Endothelial cell of umbilical vein (primary cell): ENCODE measurements around the gene XRCC4. TPM values are rescaled to one million over a fixed set of nuclear protein-coding genes. Genes with fewer than 3 reads are reported as not detected.

Experiments
- BruUV-seq: library from RNA; stranded (reverse); fragments of 400-500 nt; replicated peaks from 2 replicates; lab custom pipeline; 2021; lab: Mats Ljungman, UMichigan
- CTCF ChIA-PET: fragments of 300-600, 350-600 bp; sonication (Branson Sonifier 250); formaldehyde crosslinking; loops from one replicate; lab custom pipeline; 2021; ENCODE audit warnings: antibody characterized with exemption, inconsistent platforms; lab: Charles Lee
- POLR2A ChIA-PET: fragments of 300-600, 350-600 bp; sonication (Branson Sonifier 250); formaldehyde crosslinking; loops from one replicate; lab custom pipeline; 2021; ENCODE audit warnings: antibody characterized with exemption, inconsistent platforms; lab: Charles Lee
- DNase-seq: peaks from one replicate; pipeline ENCODE4 v3.0.0-alpha.2; 2011; ENCODE audit warnings: low read depth, low spot score
- FAIRE-seq: peaks from 2 replicates; lab custom pipeline; 2011; peaks lifted over from hg19 to GRCh38; lab: Jason Lieb, UNC
- H2AFZ ChIP-seq: 2 replicates; pipeline ENCODE4 v1.6.0; 2012; ENCODE audit warnings: low read depth, low read length, control low read depth, inconsistent platforms
- H3K27ac ChIP-seq: 2 replicates; pipeline ENCODE4 v1.5.1; 2011; ENCODE audit warnings: low read depth, mild to moderate bottlenecking, control low read depth, low read length, moderate library complexity; ENCODE audit not compliant: insufficient read depth
- H3K27me3 ChIP-seq, 2 experiments: 2 replicates each; pipeline versions ENCODE4 v1.6.0 to v1.6.1; 2011; ENCODE audit warnings: low read length in 2 of 2, mixed read lengths in 1 of 2; ENCODE audit not compliant: control insufficient read depth in 2 of 2, insufficient read depth in 2 of 2
- H3K36me3 ChIP-seq, 2 experiments: 2 replicates in 1 of 2; 3 replicates in 1 of 2; pipeline ENCODE4 v1.5.1; 2011; ENCODE audit warnings: low read length in 2 of 2, mild to moderate bottlenecking in 1 of 2, moderate library complexity in 1 of 2; ENCODE audit not compliant: control insufficient read depth in 2 of 2, insufficient read depth in 2 of 2; ENCODE audit errors: extremely low read depth in 1 of 2
- H3K4me1 ChIP-seq: 3 replicates; pipeline ENCODE4 v1.5.1; 2011; ENCODE audit warnings: mild to moderate bottlenecking, low read length; ENCODE audit not compliant: control insufficient read depth, insufficient read depth; ENCODE audit errors: extremely low read depth
- H3K4me2 ChIP-seq: 2 replicates; pipeline ENCODE4 v1.6.1; 2011; ENCODE audit warnings: low read length, control low read depth, mixed read lengths; ENCODE audit not compliant: insufficient read depth
- H3K4me3 ChIP-seq, 3 experiments: fragments of 200-600 bp in 1 of 3; sonication (generic), shearing (Covaris generic) in 1 of 3; replicated peaks in 1 of 3; 2 replicates each; pipeline ENCODE4 v1.5.1; 2011 to 2016; ENCODE audit warnings: control low read depth in 3 of 3, low read length in 3 of 3, mild to moderate bottlenecking in 2 of 3, inconsistent platforms in 1 of 3, low read depth in 1 of 3, moderate library complexity in 1 of 3; ENCODE audit not compliant: insufficient read depth in 1 of 3
- H3K79me2 ChIP-seq: 2 replicates; pipeline ENCODE4 v1.6.0; 2012; ENCODE audit warnings: low read length, inconsistent platforms; ENCODE audit not compliant: control insufficient read depth, insufficient read depth
- H3K9ac ChIP-seq: replicated peaks from 2 replicates; pipeline ENCODE3; 2011; ENCODE audit warnings: low read length, control low read depth; ENCODE audit not compliant: insufficient read depth; ENCODE audit errors: extremely low read depth
- H3K9me1 ChIP-seq: replicated peaks from 3 replicates; pipeline ENCODE4 v1.6.0; 2011; ENCODE audit warnings: mild to moderate bottlenecking, low read length; ENCODE audit not compliant: control insufficient read depth, insufficient read depth; ENCODE audit errors: extremely low read depth
- H3K9me3 ChIP-seq: replicated peaks from 2 replicates; pipeline ENCODE4 v1.5.1; 2012; ENCODE audit warnings: low read length, inconsistent platforms; ENCODE audit not compliant: control insufficient read depth, insufficient read depth
- H4K20me1 ChIP-seq: replicated peaks from 2 replicates; pipeline ENCODE3; 2011; ENCODE audit warnings: mild to moderate bottlenecking, low read length; ENCODE audit not compliant: control insufficient read depth, insufficient read depth; ENCODE audit errors: extremely low read depth
- CTCF ChIP-seq, 2 donors: IDR thresholded peaks; 1 replicate in 1 of 2; 2 replicates in 1 of 2; pipeline ENCODE4 v1.5.1; 2011; ENCODE audit warnings: low read length in 2 of 2, mild to moderate bottlenecking in 2 of 2, moderate library complexity in 2 of 2, control low read depth in 1 of 2, inconsistent platforms in 1 of 2, low read depth in 1 of 2; ENCODE audit not compliant: insufficient read depth in 1 of 2; ENCODE audit errors: extremely low read depth in 1 of 2
- EZH2 ChIP-seq: IDR thresholded peaks from 2 replicates; pipeline ENCODE4 v1.6.1; 2012; ENCODE audit warnings: borderline replicate concordance, low read depth, mild to moderate bottlenecking, moderate library complexity, low read length, inconsistent platforms; ENCODE audit not compliant: severe bottlenecking
- FOS ChIP-seq: IDR thresholded peaks from 2 replicates; pipeline ENCODE4 v1.6.1; 2011; ENCODE audit warnings: mild to moderate bottlenecking, low read length, moderate library complexity, borderline replicate concordance; ENCODE audit not compliant: insufficient read depth
- GATA2 ChIP-seq: IDR thresholded peaks from 2 replicates; pipeline ENCODE4 v1.7.0; 2011; ENCODE audit warnings: low read depth, mild to moderate bottlenecking, moderate library complexity, mixed read lengths, low read length; ENCODE audit not compliant: insufficient read length, insufficient read depth
- JUN ChIP-seq: IDR thresholded peaks from 2 replicates; pipeline ENCODE4 v1.6.1; 2011; ENCODE audit warnings: borderline replicate concordance, low read depth; ENCODE audit not compliant: insufficient read length, insufficient read depth
- MAX ChIP-seq: IDR thresholded peaks from 2 replicates; pipeline ENCODE4 v1.6.1; 2011; ENCODE audit not compliant: insufficient read depth, insufficient read length
- MYC ChIP-seq: IDR thresholded peaks from one replicate; pipeline ENCODE4 v1.6.1; 2011; ENCODE audit warnings: mild to moderate bottlenecking, low read depth, low read length
- POLR2A ChIP-seq: IDR thresholded peaks from 2 replicates; pipeline ENCODE4 v1.6.1; 2012; ENCODE audit warnings: low read depth, mild to moderate bottlenecking, control low read depth, low read length
- POLR2AphosphoS5 ChIP-seq: IDR thresholded peaks from 2 replicates; pipeline ENCODE4 v1.6.1; 2012; ENCODE audit warnings: low read depth, mild to moderate bottlenecking, control low read depth, low read length, moderate library complexity; ENCODE audit not compliant: insufficient read depth
- dilution Hi-C: fragments of 300-500 bp; cut with MboI; formaldehyde crosslinking; loops from one replicate; pipeline ENCODE4 v1.15.0; 2019; ENCODE audit warnings: low sequenced_read_pairs; ENCODE audit not compliant: extremely low pct_ligation_motif_present
- intact Hi-C: fragments of 100-400 bp; cut with micrococcal nuclease; formaldehyde crosslinking; loops from one replicate; pipeline ENCODE4 v1.10.0; 2022
- polyA plus RNA-seq, 4 experiments: library from polyadenylated mRNA; depleted of rRNA in 3 of 4; stranded (reverse) in 3 of 4; unstranded in 1 of 4; fragments of >200 nt; gene quantifications; 2 replicates each; pipeline versions ENCODE4 v1.2.1 to v1.2.3, GENCODE V29; 2011 to 2012; ENCODE audit warnings: missing spikeins in 1 of 4
- total RNA-seq: library from RNA; stranded (reverse); gene quantifications from 2 replicates; pipeline ENCODE4 v1.2.3, GENCODE V29; 2021

Gene XRCC4
- total and polyA plus RNA-seq, 2 donors (not counting 3 experiments of a cell fraction or from before 2014, with no cell fraction given), result 1.3 to 7.7 TPM

GRCh38 chr5:83035373-83036100, 41.8 kb upstream of the XRCC4 start:
- H3K79me2 ChIP-seq, result no peaks in the 10 kb centered on the region
- FAIRE-seq, result no peak
- POLR2A ChIA-PET, result no interaction called here
- H4K20me1 ChIP-seq, result no peaks in the 10 kb centered on the region
- no peaks in the 10 kb centered on the region for H3K36me3 ChIP-seq
- dilution Hi-C loops (no loop called here), intact Hi-C loops (no loop called here)
- H3K9ac ChIP-seq, result no peak overlapping the region
- no peak overlapping the region for H2AFZ ChIP-seq
- H3K4me2 ChIP-seq, result no peak overlapping the region
- TF ChIP-seq GATA2, result no peak
- no peak for TF ChIP-seq FOS
- TF ChIP-seq EZH2, result no peak
- TF ChIP-seq POLR2AphosphoS5, result no peak
- TF ChIP-seq POLR2A, result no peak
- TF ChIP-seq MYC, result no peak
- no peak for TF ChIP-seq JUN
- TF ChIP-seq MAX, result no peak
- TF ChIP-seq CTCF (IDR thresholded peaks at IDR 0.05; ENCODE audit: extremely low read depth in 1 of 2, insufficient read depth in 1 of 2, low read depth in 1 of 2, low read length in 2 of 2), result no peak
- no peaks in the 10 kb centered on the region for H3K9me1 ChIP-seq
- no peak for DNase-seq
- BruUV-seq, result no TSS peak
- no peak overlapping the region for H3K4me3 ChIP-seq
- H3K27ac ChIP-seq, result no peak overlapping the region
- CTCF ChIA-PET, result interaction anchor here (1.2 kb wide), 1 partner anchor 28 kb away, joined by 3 read pairs; no protein-coding TSS in a partner anchor
- no peaks in the 10 kb centered on the region for H3K27me3 ChIP-seq
- no peaks in the 10 kb centered on the region for H3K4me1 ChIP-seq
- H3K9me3 ChIP-seq, result no peaks in the 10 kb centered on the region
